Measurements from ENCODE around the gene VAC14.

VAC14 gene

GRCh38 chr16:70692873-70693671, 107.9 kb downstream of the VAC14 start:
- FAIRE-seq (no peak), DNase-seq (ENCODE audit: insufficient read length, low spot score) (no peak)
- no peak for TF ChIP-seq POLR2A (IDR thresholded peaks at IDR 0.05; ENCODE audit: low read depth, low read length)

- TF ChIP-seq POLR2A (IDR thresholded peaks at IDR 0.05; ENCODE audit: low read depth, low read length) = no peak
- no peak for FAIRE-seq
- DNase-seq (ENCODE audit: insufficient read length, low spot score) = no peak
Observed at GRCh38 chr16:70692130-70692872, 108.7 kb downstream of the VAC14 start.

GRCh38 chr16:70691223-70692129, 109.5 kb downstream of the VAC14 start:
- peak; percentile 38; the same call in 1 of the 2 replicates for TF ChIP-seq POLR2A (IDR thresholded peaks at IDR 0.05; ENCODE audit: low read depth, low read length)
- FAIRE-seq (no peak), DNase-seq (ENCODE audit: insufficient read length, low spot score) (no peak)

DNA sequence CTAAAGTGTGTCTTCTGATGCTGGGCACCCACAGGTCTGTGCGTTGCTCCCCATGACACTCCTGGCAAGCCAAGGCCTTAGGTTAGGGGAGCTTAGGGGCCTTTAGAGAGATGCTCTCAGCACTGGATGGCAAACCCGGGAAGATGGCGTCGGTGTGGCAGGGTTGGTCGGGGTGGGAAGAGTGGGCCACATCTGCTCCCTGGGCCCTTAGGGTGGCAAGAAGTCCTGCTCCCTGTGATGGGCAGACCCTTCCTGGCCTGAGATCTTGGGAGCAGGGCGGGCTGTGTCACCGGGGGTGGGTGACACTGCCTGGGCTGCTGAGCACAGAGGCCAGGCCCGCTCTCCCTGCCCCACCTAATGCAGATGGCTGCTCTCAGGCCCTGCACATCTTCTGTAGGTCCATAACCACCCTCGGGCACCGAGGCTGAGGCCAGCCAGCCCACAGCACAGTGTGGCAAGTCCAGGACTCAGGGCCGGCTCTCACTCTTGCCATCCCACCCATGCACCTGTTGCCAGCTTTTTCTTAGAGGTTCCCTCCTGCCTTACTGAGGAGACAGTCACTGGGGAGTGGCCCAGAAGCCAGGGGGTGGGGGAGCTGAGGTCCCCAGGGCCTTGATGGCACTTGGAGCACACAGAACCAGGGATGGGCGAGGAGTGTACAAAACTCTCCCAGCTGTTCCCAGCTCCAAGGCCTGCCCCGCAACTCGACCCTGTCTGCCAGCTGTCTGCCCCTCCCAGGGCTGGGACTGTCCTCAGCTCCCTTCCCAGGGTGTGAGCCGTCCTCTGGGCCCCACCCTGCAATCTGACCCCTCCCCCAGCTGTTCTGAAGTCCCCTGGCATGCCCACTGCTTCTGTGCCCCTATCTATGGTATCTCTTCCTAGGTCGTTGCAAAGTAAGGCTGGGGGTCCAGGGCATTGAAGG, 110.7 kb downstream of the VAC14 start:
- FAIRE-seq = no peak
- DNase-seq (ENCODE audit: insufficient read length, low spot score) = no peak

GRCh38 chr16:70689035-70689969, 111.7 kb downstream of the VAC14 start:
- no peak for FAIRE-seq
- no peak for TF ChIP-seq POLR2A (IDR thresholded peaks at IDR 0.05; ENCODE audit: low read depth, low read length)
- DNase-seq (ENCODE audit: insufficient read length, low spot score) = no peak

More for the DNA sequence above, 110.7 kb downstream of the VAC14 start:
- TF ChIP-seq POLR2A (IDR thresholded peaks at IDR 0.05; ENCODE audit: low read depth, low read length) = no peak

- DNase-seq (ENCODE audit: insufficient read length, low spot score) = no peak
- no peak for TF ChIP-seq POLR2A (IDR thresholded peaks at IDR 0.05; ENCODE audit: low read depth, low read length)
- no peak for FAIRE-seq
Observed at GRCh38 chr16:70688246-70688742, 112.7 kb downstream of the VAC14 start.

GRCh38 chr16:70687671-70688245, 113.2 kb downstream of the VAC14 start:
- FAIRE-seq (no peak), DNase-seq (ENCODE audit: insufficient read length, low spot score) (no peak)
- no peak for TF ChIP-seq POLR2A (IDR thresholded peaks at IDR 0.05; ENCODE audit: low read depth, low read length)

- no peak for FAIRE-seq
- TF ChIP-seq POLR2A (IDR thresholded peaks at IDR 0.05; ENCODE audit: low read depth, low read length) = no peak
- DNase-seq (ENCODE audit: insufficient read length, low spot score) = no peak
Observed at GRCh38 chr16:70687102-70687511, 113.9 kb downstream of the VAC14 start.

DNA sequence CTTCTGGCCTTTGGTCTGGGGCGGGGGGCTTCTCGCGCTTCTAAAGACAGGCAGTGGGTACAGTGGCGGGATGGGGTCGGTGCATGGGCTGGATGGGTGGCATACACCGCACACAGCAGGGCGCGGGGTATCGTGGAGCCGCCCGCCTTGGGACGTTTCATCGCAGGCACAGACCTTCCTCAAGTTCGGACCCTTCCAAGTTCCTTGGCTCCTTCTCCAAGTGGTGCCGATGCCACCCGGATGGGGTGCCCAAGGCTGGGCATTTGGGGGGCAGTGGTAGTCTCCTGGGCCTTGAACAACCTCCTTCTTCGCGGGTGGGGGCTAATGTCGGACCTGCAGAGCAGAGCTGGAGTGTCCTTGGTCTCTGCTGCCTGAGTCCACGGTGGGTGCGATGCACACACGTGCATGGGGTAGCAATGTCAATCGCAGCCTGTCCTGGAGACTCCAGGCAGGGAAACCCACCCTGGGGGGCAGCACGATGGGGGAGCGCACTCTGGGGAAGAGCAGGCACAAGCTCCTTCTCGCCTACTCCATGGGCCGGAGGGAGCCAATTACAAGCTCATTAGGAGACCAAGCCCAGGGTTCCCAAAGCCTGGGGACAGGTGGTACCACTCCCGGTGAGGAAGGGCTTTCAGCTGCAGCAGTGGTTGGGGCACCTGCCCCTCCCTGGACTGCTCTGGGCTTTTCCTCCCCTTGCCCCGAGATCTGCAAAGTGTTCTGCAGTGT, 114.4 kb downstream of the VAC14 start:
- TF ChIP-seq POLR2A (IDR thresholded peaks at IDR 0.05; ENCODE audit: low read depth, low read length) = no peak
- no peak for DNase-seq (ENCODE audit: insufficient read length, low spot score)
- no peak for FAIRE-seq

GRCh38 chr16:70685938-70686375, 115.0 kb downstream of the VAC14 start, which contains the start of gene MTSS2:
Gene MTSS2, minus strand, starts transcription at chr16:70686053. Its CDS starts 262 bp downstream, at chr16:70685791.
- peak; percentile 92 for DNase-seq (ENCODE audit: insufficient read length, low spot score)

More at GRCh38 chr16:70685938-70686375, 115.0 kb downstream of the VAC14 start, which contains the start of gene MTSS2:
- TF ChIP-seq POLR2A (IDR thresholded peaks at IDR 0.05; ENCODE audit: low read depth, low read length) = peak; percentile 65
- no peak for FAIRE-seq
